Breast epithelium (tissue), 4 donors: ENCODE results near the gene TPM2. TPM values are rescaled to one million over a fixed set of nuclear protein-coding genes. Genes with fewer than 3 reads are reported as not detected.

ENCODE experiments used
- DNase-seq, 2 donors: peaks; one replicate each; pipeline ENCODE4 v3.0.0-alpha.2; 2019; ENCODE audit warnings: low spot score in 2 of 2
- H3K27ac ChIP-seq, 2 donors: fragments of 200-600 bp; sonication (generic) in 1 of 2; one replicate each; pipeline ENCODE4 v1.5.1; 2016 to 2019; ENCODE audit warnings: mild to moderate bottlenecking in 1 of 2
- H3K27me3 ChIP-seq, 2 donors: fragments of 200-600 bp; sonication (generic) in 1 of 2; one replicate each; pipeline versions ENCODE4 v1.5.1 to v1.6.0; 2017 to 2019; ENCODE audit warnings: control low read depth in 1 of 2, mild to moderate bottlenecking in 1 of 2
- H3K36me3 ChIP-seq: fragments of 200-600 bp; one replicate; pipeline ENCODE4 v1.5.1; 2019
- H3K4me1 ChIP-seq, 2 donors: fragments of 200-600 bp; sonication (generic); one replicate each; pipeline ENCODE4 v1.5.1; 2016 to 2019; ENCODE audit warnings: control low read depth in 1 of 2
- H3K4me3 ChIP-seq, 3 donors: fragments of 200-600 bp; sonication (generic); 1 replicate in 2 of 3; 2 replicates in 1 of 3; pipeline ENCODE4 v1.5.1; 2016 to 2019; ENCODE audit warnings: mild to moderate bottlenecking in 3 of 3, moderate library complexity in 2 of 3
- H3K9me3 ChIP-seq, 2 donors: fragments of 200-600 bp; sonication (generic) in 1 of 2; one replicate each; pipeline ENCODE4 v1.5.1; 2016 to 2019; ENCODE audit warnings: control low read depth in 1 of 2
- POLR2A ChIP-seq: fragments of 450-650 bp; IDR thresholded peaks from one replicate; pipeline ENCODE4 v1.6.1; 2016; ENCODE audit warnings: antibody characterized with exemption, mild to moderate bottlenecking, moderate library complexity
- POLR2AphosphoS5 ChIP-seq, 3 donors: sonication (generic); formaldehyde crosslinking; IDR thresholded peaks; one replicate each; pipeline ENCODE4 v1.6.1; 2017; ENCODE audit warnings: antibody characterized with exemption in 3 of 3
- intact Hi-C: fragments of 100-400 bp; cut with DNase I; formaldehyde crosslinking; loops from one replicate; pipeline ENCODE4 v1.15.1; 2023; ENCODE audit warnings: low total_unique reads
- total RNA-seq, 3 donors: library from RNA; depleted of rRNA; stranded (reverse); fragments of >200 nt; gene quantifications; one replicate each; pipeline ENCODE4 v1.1.0, GENCODE V29; 2016
- TF ChIP-seq, protein P1 (sequence below), 3 donors: fragments of 450-650 bp; IDR thresholded peaks; one replicate each; pipeline ENCODE4 v1.5.1; 2016 to 2017; ENCODE audit warnings: antibody characterized with exemption in 3 of 3, mild to moderate bottlenecking in 3 of 3, moderate library complexity in 3 of 3

The TPM2 gene
- total RNA-seq, 3 donors from 2014 or later, result 143 to 402 (median 258) TPM

DNA sequence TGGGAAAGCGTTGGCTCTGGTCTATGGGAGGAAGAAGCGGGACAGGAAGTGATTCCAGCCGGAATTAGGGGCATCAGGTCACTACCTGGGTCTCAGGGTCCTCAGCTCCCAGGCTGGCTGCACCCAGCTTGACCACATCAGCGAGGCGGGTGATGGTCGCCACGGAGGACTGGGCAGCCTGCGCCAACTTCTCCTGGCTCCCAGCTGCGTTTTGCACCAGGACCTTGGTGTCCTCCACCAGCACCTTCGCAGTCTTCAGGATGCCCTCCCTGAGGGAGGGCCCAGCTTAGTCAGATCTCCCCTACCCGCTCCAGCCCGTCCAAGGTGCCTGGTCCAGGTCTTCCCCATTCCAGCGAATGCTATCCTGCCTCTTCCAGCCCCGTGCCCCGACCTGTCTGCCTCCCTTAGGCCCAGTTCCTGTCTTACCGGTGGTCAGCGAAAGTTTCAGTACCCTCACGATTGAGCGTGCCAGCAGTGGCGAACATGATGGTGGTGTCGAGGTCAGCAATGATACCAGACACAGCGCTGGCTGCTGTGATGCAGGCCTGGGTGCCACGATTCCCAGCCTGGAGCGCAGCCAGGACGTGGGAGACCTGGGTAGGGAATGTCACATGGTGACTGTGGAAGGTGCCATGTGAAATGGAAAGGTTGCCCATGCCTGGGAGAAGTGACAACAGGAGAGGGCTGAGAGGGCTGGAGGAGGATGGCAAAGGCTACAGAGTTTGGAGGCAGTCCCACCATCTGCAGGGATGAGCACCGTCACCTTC is 14.4 kb upstream of the TPM2 start:
- Histone ChIP-seq H3K27me3 (no peaks in the 10 kb centered on the region), H3K27ac (peak overlapping the region in 1 of 2 donors; percentile 7), H3K4me3 (no peak overlapping the region), H3K4me1 (no peaks in the 10 kb centered on the region), H3K36me3 (peaks cover 26% of the 10 kb centered on the region), H3K9me3 (no peaks in the 10 kb centered on the region)
- intact Hi-C loops, result no loop called here
- TF ChIP-seq POLR2A, result no peak
- TF ChIP-seq, protein P1, sequence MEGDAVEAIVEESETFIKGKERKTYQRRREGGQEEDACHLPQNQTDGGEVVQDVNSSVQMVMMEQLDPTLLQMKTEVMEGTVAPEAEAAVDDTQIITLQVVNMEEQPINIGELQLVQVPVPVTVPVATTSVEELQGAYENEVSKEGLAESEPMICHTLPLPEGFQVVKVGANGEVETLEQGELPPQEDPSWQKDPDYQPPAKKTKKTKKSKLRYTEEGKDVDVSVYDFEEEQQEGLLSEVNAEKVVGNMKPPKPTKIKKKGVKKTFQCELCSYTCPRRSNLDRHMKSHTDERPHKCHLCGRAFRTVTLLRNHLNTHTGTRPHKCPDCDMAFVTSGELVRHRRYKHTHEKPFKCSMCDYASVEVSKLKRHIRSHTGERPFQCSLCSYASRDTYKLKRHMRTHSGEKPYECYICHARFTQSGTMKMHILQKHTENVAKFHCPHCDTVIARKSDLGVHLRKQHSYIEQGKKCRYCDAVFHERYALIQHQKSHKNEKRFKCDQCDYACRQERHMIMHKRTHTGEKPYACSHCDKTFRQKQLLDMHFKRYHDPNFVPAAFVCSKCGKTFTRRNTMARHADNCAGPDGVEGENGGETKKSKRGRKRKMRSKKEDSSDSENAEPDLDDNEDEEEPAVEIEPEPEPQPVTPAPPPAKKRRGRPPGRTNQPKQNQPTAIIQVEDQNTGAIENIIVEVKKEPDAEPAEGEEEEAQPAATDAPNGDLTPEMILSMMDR (IDR thresholded peaks at IDR 0.05), result no peak
- TF ChIP-seq POLR2AphosphoS5 (IDR thresholded peaks at IDR 0.05), result peak in 1 of 3 donors; percentile 7
- DNase-seq, result no peak

- H3K27ac ChIP-seq, result no peak overlapping the region
- no peaks in the 10 kb centered on the region for H3K4me1 ChIP-seq
- no peaks in the 10 kb centered on the region for H3K9me3 ChIP-seq
- H3K27me3 ChIP-seq, result no peaks in the 10 kb centered on the region
- intact Hi-C loops, result no loop called here
- H3K4me3 ChIP-seq, result no peak overlapping the region
- H3K36me3 ChIP-seq, result peaks cover 39% of the 10 kb centered on the region
- DNase-seq, result no peak
- no peak for TF ChIP-seq POLR2AphosphoS5 (IDR thresholded peaks at IDR 0.05)
- no peak for TF ChIP-seq POLR2A
- TF ChIP-seq, protein P1 (IDR thresholded peaks at IDR 0.05), result no peak
Observed at GRCh38 chr9:35702696-35703095, 13.0 kb upstream of the TPM2 start.

- Histone ChIP-seq H3K36me3 (peaks cover 33% of the 10 kb centered on the region), H3K27me3 (no peaks in the 10 kb centered on the region), H3K4me1 (no peaks in the 10 kb centered on the region), H3K4me3 (no peak overlapping the region), H3K27ac (no peak overlapping the region), H3K9me3 (no peaks in the 10 kb centered on the region)
- TF ChIP-seq POLR2AphosphoS5 (IDR thresholded peaks at IDR 0.05) (no peak), POLR2A (no peak)
- TF ChIP-seq, protein P1 (IDR thresholded peaks at IDR 0.05), result no peak
- intact Hi-C loops, result no loop called here
- DNase-seq, result no peak
Observed at GRCh38 chr9:35700942-35701341, 11.2 kb upstream of the TPM2 start.

- H3K27me3 ChIP-seq, result no peaks in the 10 kb centered on the region
- intact Hi-C loops, result no loop called here
- no peak overlapping the region for H3K27ac ChIP-seq
- H3K4me3 ChIP-seq, result no peak overlapping the region
- TF ChIP-seq POLR2AphosphoS5 (IDR thresholded peaks at IDR 0.05) (no peak), POLR2A (no peak)
- TF ChIP-seq, protein P1 (IDR thresholded peaks at IDR 0.05), result no peak
- DNase-seq, result no peak
- H3K4me1 ChIP-seq, result no peaks in the 10 kb centered on the region
- peaks cover 27% of the 10 kb centered on the region for H3K36me3 ChIP-seq
- H3K9me3 ChIP-seq, result no peaks in the 10 kb centered on the region
Observed at GRCh38 chr9:35700031-35700430, 10.3 kb upstream of the TPM2 start.

DNA sequence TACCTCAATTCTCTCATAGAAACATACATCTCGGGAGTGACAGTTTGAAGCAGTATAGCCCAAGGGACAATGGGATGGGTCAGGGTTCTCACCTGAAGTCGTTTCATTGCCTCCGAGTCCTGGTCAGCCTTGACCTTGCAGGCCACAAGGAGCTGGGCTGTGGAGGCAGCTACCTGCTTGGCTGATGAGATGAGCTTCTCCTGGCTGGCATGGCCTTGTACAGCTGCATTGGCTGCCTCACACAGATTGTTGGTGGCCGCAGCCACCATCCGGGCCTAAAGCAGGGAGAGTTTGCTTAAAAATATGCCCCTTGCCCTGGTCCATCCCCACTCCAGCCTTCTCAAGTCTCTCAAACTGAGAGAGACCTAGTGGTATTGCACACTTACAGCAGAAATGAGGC is 8.5 kb upstream of the TPM2 start:
- intact Hi-C loops, result no loop called here
- H3K4me1 ChIP-seq, result no peaks in the 10 kb centered on the region
- no peaks in the 10 kb centered on the region for H3K9me3 ChIP-seq
- H3K4me3 ChIP-seq, result no peak overlapping the region
- H3K27me3 ChIP-seq, result no peaks in the 10 kb centered on the region
- peaks cover 17% of the 10 kb centered on the region for H3K36me3 ChIP-seq
- DNase-seq, result no peak
- peak overlapping the region; percentile 8 to 66 for H3K27ac ChIP-seq
- TF ChIP-seq POLR2AphosphoS5 (IDR thresholded peaks at IDR 0.05) (no peak), POLR2A (no peak)
- TF ChIP-seq, protein P1 (IDR thresholded peaks at IDR 0.05), result no peak
